GM23248 (cell line): Measurements from ENCODE around the gene TOP1. TPM values are rescaled to one million over a fixed set of nuclear protein-coding genes. Genes with fewer than 3 reads are reported as not detected.

ENCODE experiments used
- DNase-seq: peaks from one replicate; pipeline ENCODE4 v3.0.0-alpha.2; 2015
- H2AFZ ChIP-seq: fragments of 200-600 bp; sonication (generic); 2 replicates; pipeline ENCODE4 v1.6.1; 2016; ENCODE audit warnings: antibody characterized with exemption
- H3F3A ChIP-seq: fragments of 200-600 bp; sonication (generic); 2 replicates; pipeline ENCODE4 v1.6.1; 2016; ENCODE audit warnings: mild to moderate bottlenecking, antibody characterized with exemption, mixed run types; ENCODE audit not compliant: insufficient read depth
- H3K27ac ChIP-seq: fragments of 200-600 bp; sonication (generic); 2 replicates; pipeline ENCODE4 v1.5.1; 2016; ENCODE audit warnings: mild to moderate bottlenecking
- H3K27me3 ChIP-seq: fragments of 200-600 bp; sonication (generic); replicated peaks from 2 replicates; pipeline ENCODE4 v1.6.1; 2016; ENCODE audit warnings: mild to moderate bottlenecking; ENCODE audit not compliant: insufficient read depth
- H3K36me3 ChIP-seq: fragments of 200-600 bp; sonication (generic); 2 replicates; pipeline ENCODE4 v1.6.1; 2016; ENCODE audit warnings: low read depth, mild to moderate bottlenecking
- H3K4me1 ChIP-seq: fragments of 200-600 bp; sonication (generic); 2 replicates; pipeline ENCODE4 v1.6.1; 2016; ENCODE audit warnings: mild to moderate bottlenecking; ENCODE audit not compliant: insufficient read depth
- H3K4me2 ChIP-seq: fragments of 200-600 bp; sonication (generic); one replicate; pipeline ENCODE4 v1.6.1; 2016; ENCODE audit warnings: mild to moderate bottlenecking; ENCODE audit not compliant: unreplicated experiment
- H3K4me3 ChIP-seq: fragments of 200-600 bp; sonication (generic); 2 replicates; pipeline ENCODE4 v1.5.1; 2016; ENCODE audit warnings: mild to moderate bottlenecking
- H3K79me2 ChIP-seq: fragments of 200-600 bp; sonication (generic); 2 replicates; pipeline ENCODE4 v1.6.1; 2016; ENCODE audit warnings: mild to moderate bottlenecking; ENCODE audit not compliant: insufficient read depth
- H3K9ac ChIP-seq: fragments of 200-600 bp; sonication (generic); 2 replicates; pipeline ENCODE4 v1.6.1; 2016; ENCODE audit warnings: mild to moderate bottlenecking
- H3K9me2 ChIP-seq: fragments of 200-600 bp; sonication (generic); 2 replicates; pipeline ENCODE4 v1.6.1; 2016; ENCODE audit warnings: mixed run types, mild to moderate bottlenecking, moderate library complexity; ENCODE audit not compliant: insufficient read depth
- H3K9me3 ChIP-seq: fragments of 200-600 bp; sonication (generic); one replicate; pipeline ENCODE4 v1.6.1; 2017; ENCODE audit warnings: low read depth
- H4K20me1 ChIP-seq: fragments of 200-600 bp; sonication (generic); 2 replicates; pipeline ENCODE4 v1.6.0; 2016; ENCODE audit not compliant: insufficient read depth
- EZH2 ChIP-seq: fragments of 200-600 bp; sonication (generic); IDR thresholded peaks from 2 replicates; pipeline ENCODE4 v1.6.1; 2018; ENCODE audit warnings: antibody characterized with exemption, mild to moderate bottlenecking; ENCODE audit not compliant: insufficient read depth, poor library complexity, severe bottlenecking
- EZH2phosphoT487 ChIP-seq: fragments of 200-600 bp; sonication (generic); IDR thresholded peaks from 2 replicates; pipeline ENCODE4 v1.6.1; 2018; ENCODE audit warnings: antibody characterized with exemption, moderate library complexity, mild to moderate bottlenecking, low read depth; ENCODE audit not compliant: insufficient read depth
- WGBS, 2 experiments: methylation state at CpG; one replicate each; pipeline ENCODE4 v1.1.6; 2015 to 2017; ENCODE audit warnings: low lambda C conversion rate in 2 of 2, low coverage in 1 of 2; ENCODE audit errors: missing lambda C conversion rate in 2 of 2; 5-methylcytosine and 5-hydroxymethylcytosine counted together
- in situ Hi-C: fragments of 300-500 bp; cut with MboI; formaldehyde crosslinking; loops from 2 replicates; pipeline ENCODE4 v1.15.0; 2020
- polyA plus RNA-seq: library from polyadenylated mRNA; unstranded; fragments of >200 nt; fragmentation: Nextera tagmentation; extraction: Ambion mirVana; gene quantifications from 2 replicates; pipeline ENCODE4 v1.2.1, GENCODE V29; 2016
- total RNA-seq: library from RNA; depleted of rRNA; stranded (reverse); fragments of >200 nt; shearing (Covaris generic); gene quantifications from 2 replicates; pipeline ENCODE4 v1.2.3, GENCODE V29; 2014

TOP1 gene
- total and polyA plus RNA-seq, 2 experiments from 2014 or later, result 9.0 to 17.9 TPM

GRCh38 chr20:41165001-41165882 lies 136.6 kb downstream of the TOP1 start:
- H4K20me1 ChIP-seq, result no peaks in the 10 kb centered on the region

GRCh38 chr20:41166201-41167117 lies 137.8 kb downstream of the TOP1 start:
- TF ChIP-seq EZH2phosphoT487 (no peak), EZH2 (no peak)
- no peak for DNase-seq
- H3K4me3 ChIP-seq, result no peak overlapping the region
- H4K20me1 ChIP-seq, result no peaks in the 10 kb centered on the region
- H3K27me3 ChIP-seq, result no peaks in the 10 kb centered on the region
- H2AFZ ChIP-seq, result no peak overlapping the region
- no peaks in the 10 kb centered on the region for H3K9me3 ChIP-seq
- no peak overlapping the region for H3K9ac ChIP-seq
- in situ Hi-C loops, result no loop called here
- H3K9me2 ChIP-seq, result no peaks in the 10 kb centered on the region
- H3K79me2 ChIP-seq, result no peaks in the 10 kb centered on the region
- no peak overlapping the region for H3K27ac ChIP-seq
- WGBS, 2 experiments, result 87 to 88% methylated on average over 27 of the region's 27 CpGs
- no peaks in the 10 kb centered on the region; the same call in 1 of the 2 replicates for H3K36me3 ChIP-seq
- H3K4me1 ChIP-seq, result 0 out of 2 replicates have a peak, but pooled peaks cover 6% of the 10 kb centered on the region
- H3F3A ChIP-seq, result no peaks in the 10 kb centered on the region
- no peak overlapping the region for H3K4me2 ChIP-seq

More at GRCh38 chr20:41165001-41165882, 136.6 kb downstream of the TOP1 start:
- H3K9ac ChIP-seq, result no peak overlapping the region
- no peaks in the 10 kb centered on the region for H3K9me3 ChIP-seq
- no peak overlapping the region for H2AFZ ChIP-seq
- in situ Hi-C loops, result no loop called here
- no peaks in the 10 kb centered on the region for H3F3A ChIP-seq
- H3K27ac ChIP-seq, result no peak overlapping the region
- WGBS, 2 experiments, result 91 to 93% methylated on average over 24 of the region's 24 CpGs
- DNase-seq, result no peak
- 0 out of 2 replicates have a peak, but pooled peaks cover 6% of the 10 kb centered on the region for H3K4me1 ChIP-seq
- H3K9me2 ChIP-seq, result no peaks in the 10 kb centered on the region
- no peak overlapping the region for H3K4me2 ChIP-seq
- H3K36me3 ChIP-seq, result no peaks in the 10 kb centered on the region; the same call in 1 of the 2 replicates
- no peaks in the 10 kb centered on the region for H3K79me2 ChIP-seq
- H3K27me3 ChIP-seq, result no peaks in the 10 kb centered on the region
- TF ChIP-seq EZH2phosphoT487, result no peak
- no peak for TF ChIP-seq EZH2
- no peak overlapping the region for H3K4me3 ChIP-seq

- Histone ChIP-seq H3K9me2 (no peaks in the 10 kb centered on the region), H3F3A (no peaks in the 10 kb centered on the region), H3K4me2 (no peak overlapping the region), H3K4me3 (no peak overlapping the region), H3K4me1 (0 out of 2 replicates have a peak, but pooled peaks cover 6% of the 10 kb centered on the region), H3K9me3 (no peaks in the 10 kb centered on the region), H3K9ac (no peak overlapping the region), H3K79me2 (no peaks in the 10 kb centered on the region), H4K20me1 (no peaks in the 10 kb centered on the region), H3K27ac (no peak overlapping the region), H2AFZ (no peak overlapping the region), H3K27me3 (no peaks in the 10 kb centered on the region), H3K36me3 (no peaks in the 10 kb centered on the region; the same call in 1 of the 2 replicates)
- TF ChIP-seq EZH2 (no peak), EZH2phosphoT487 (no peak)
- in situ Hi-C loops, result no loop called here
- 99 to 100% methylated on average over 3 of the region's 3 CpGs for WGBS, 2 experiments
- DNase-seq, result no peak
These were observed 138.5 kb downstream of the TOP1 start for GRCh38 chr20:41167118-41167470.

- 90 to 92% methylated on average over 11 of the region's 11 CpGs for WGBS, 2 experiments
- H3K9me3 ChIP-seq, result no peaks in the 10 kb centered on the region
- H3K9me2 ChIP-seq, result no peaks in the 10 kb centered on the region
- in situ Hi-C loops, result no loop called here
- no peak overlapping the region for H3K27ac ChIP-seq
- H3K79me2 ChIP-seq, result no peaks in the 10 kb centered on the region
- 0 out of 2 replicates have a peak, but pooled peaks cover 6% of the 10 kb centered on the region for H3K4me1 ChIP-seq
- TF ChIP-seq EZH2phosphoT487 (no peak), EZH2 (no peak)
- DNase-seq, result no peak
- no peak overlapping the region for H2AFZ ChIP-seq
- H3K4me3 ChIP-seq, result no peak overlapping the region
- no peak overlapping the region for H3K4me2 ChIP-seq
- no peaks in the 10 kb centered on the region for H3K27me3 ChIP-seq
- no peaks in the 10 kb centered on the region for H3F3A ChIP-seq
- H3K36me3 ChIP-seq, result no peaks in the 10 kb centered on the region; the same call in 1 of the 2 replicates
- H3K9ac ChIP-seq, result no peak overlapping the region
- no peaks in the 10 kb centered on the region for H4K20me1 ChIP-seq
These were observed 139.0 kb downstream of the TOP1 start for GRCh38 chr20:41167481-41168253.
